Naive thymus-derived CD4-positive, alpha-beta T cell (primary cell): ENCODE measurements around the gene PANK2. TPM values are rescaled to one million over a fixed set of nuclear protein-coding genes. Genes with fewer than 3 reads are reported as not detected.
"Not testable (repeated sequence)": the region's sequence is repeated elsewhere in the genome, so short reads cannot be mapped to it uniquely, and the experiment has no call there.

Experiments
- ATAC-seq: fragments of 150-1000 bp; cut with Tn5 transposase; 2 replicates; pipeline ENCODE4 v1.10.0; 2021; ENCODE audit warnings: mild to moderate bottlenecking, moderate library complexity
- CTCF ChIA-PET: fragments of 350-600 bp; sonication (Branson Sonifier 250); formaldehyde crosslinking; loops from one replicate; lab custom pipeline; 2021; ENCODE audit warnings: antibody characterized with exemption; lab: Charles Lee
- POLR2A ChIA-PET: fragments of 350-600 bp; sonication (Branson Sonifier 250); formaldehyde crosslinking; loops from one replicate; lab custom pipeline; 2021; ENCODE audit warnings: antibody characterized with exemption, inconsistent platforms; lab: Charles Lee
- DNase-seq, 9 donors: peaks; one replicate each; pipeline versions ENCODE4 v3.0.0 to v3.0.0-alpha.2; 2020 to 2022; ENCODE audit warnings: mixed read lengths in 1 of 9
- H3K27ac ChIP-seq: one replicate; pipeline ENCODE4 v1.7.0; 2013; ENCODE audit warnings: mild to moderate bottlenecking, low read depth, low read length, moderate library complexity
- H3K27me3 ChIP-seq, 2 donors: one replicate each; pipeline ENCODE4 v1.7.0; 2013; ENCODE audit warnings: low read length in 2 of 2, mild to moderate bottlenecking in 2 of 2, moderate library complexity in 2 of 2; ENCODE audit not compliant: control insufficient read depth in 2 of 2, insufficient read depth in 2 of 2
- H3K36me3 ChIP-seq, 3 experiments: 1 replicate in 2 of 3; 2 replicates in 1 of 3; pipeline ENCODE4 v1.7.0; 2013; ENCODE audit warnings: low read length in 3 of 3, mild to moderate bottlenecking in 3 of 3, moderate library complexity in 1 of 3; ENCODE audit not compliant: insufficient read depth in 3 of 3, control insufficient read depth in 2 of 3
- H3K4me1 ChIP-seq, 2 donors: one replicate each; pipeline ENCODE4 v1.7.0; 2013; ENCODE audit warnings: low read length in 2 of 2, mild to moderate bottlenecking in 2 of 2, moderate library complexity in 1 of 2; ENCODE audit not compliant: control insufficient read depth in 2 of 2, insufficient read depth in 2 of 2
- H3K4me3 ChIP-seq: 2 replicates; pipeline ENCODE4 v1.7.0; 2013; ENCODE audit warnings: mild to moderate bottlenecking, low read length
- H3K9me3 ChIP-seq, 3 experiments: 1 replicate in 2 of 3; 2 replicates in 1 of 3; pipeline ENCODE4 v1.7.0; 2013; ENCODE audit warnings: low read length in 3 of 3; ENCODE audit not compliant: control insufficient read depth in 2 of 3
- H3K27ac Mint-ChIP-seq, 9 donors: one replicate each; pipeline ENCODE4 v1.8.0; 2020 to 2022; ENCODE audit warnings: mixed read lengths in 9 of 9, mild to moderate bottlenecking in 8 of 9, moderate library complexity in 5 of 9, inconsistent platforms in 2 of 9
- H3K27me3 Mint-ChIP-seq, 5 donors: one replicate each; pipeline ENCODE4 v1.8.0; 2021 to 2022; ENCODE audit warnings: mixed read lengths in 5 of 5, mild to moderate bottlenecking in 1 of 5
- H3K36me3 Mint-ChIP-seq, 5 donors: one replicate each; pipeline ENCODE4 v1.8.0; 2020 to 2022; ENCODE audit warnings: mixed read lengths in 5 of 5, mild to moderate bottlenecking in 3 of 5, inconsistent platforms in 1 of 5
- H3K4me1 Mint-ChIP-seq, 7 donors: one replicate each; pipeline ENCODE4 v1.8.0; 2020 to 2022; ENCODE audit warnings: mixed read lengths in 7 of 7, mild to moderate bottlenecking in 3 of 7, inconsistent platforms in 1 of 7
- H3K4me3 Mint-ChIP-seq, 10 donors: one replicate each; pipeline ENCODE4 v1.8.0; 2020 to 2022; ENCODE audit warnings: mild to moderate bottlenecking in 10 of 10, mixed read lengths in 10 of 10, moderate library complexity in 6 of 10, inconsistent platforms in 2 of 10
- H3K9me3 Mint-ChIP-seq, 11 donors: one replicate each; pipeline ENCODE4 v1.8.0; 2020 to 2022; ENCODE audit warnings: mixed read lengths in 11 of 11, mild to moderate bottlenecking in 4 of 11, inconsistent platforms in 1 of 11, moderate library complexity in 1 of 11
- intact Hi-C, 2 donors: fragments of 100-400 bp; cut with micrococcal nuclease; formaldehyde crosslinking; loops; one replicate each; pipeline ENCODE4 v1.15.1; 2023
- polyA plus RNA-seq, 2 donors: library from polyadenylated mRNA; unstranded; fragments of 300-500 nt; fragmentation: Illumina TruSeq; gene quantifications; one replicate each; pipeline ENCODE4 v1.2.3, GENCODE V29; 2021
- total RNA-seq, 6 experiments: library from RNA in 5 of 6; stranded (reverse) in 5 of 6; gene quantifications; 1 replicate in 5 of 6; 2 replicates in 1 of 6; pipeline ENCODE4 v1.2.3 and lab custom pipeline; 2021 to 2026

The PANK2 gene
- total and polyA plus RNA-seq, 7 experiments from 2014 or later: 39.0 to 69.7 (median 46.9) TPM

- H3K4me3 ChIP-seq: no peak overlapping the region
- H3K27ac ChIP-seq: no peak overlapping the region
- DNase-seq (no peak), ATAC-seq (no peak)
- Mint-ChIP-seq H3K4me3 (peak overlapping the region in 2 of 10 donors; percentile 18 to 37), H3K27me3 (no peaks in the 10 kb centered on the region), H3K9me3 (peaks cover 0 to 2% (median 0%) of the 10 kb centered on the region in 11 donors), H3K27ac (peak overlapping the region in 4 of 9 donors; percentile 26 to 87 (median 70)), H3K4me1 (peaks cover 41 to 92% (median 78%) of the 10 kb centered on the region in 7 donors), H3K36me3 (peaks cover 0 to 19% (median 5%) of the 10 kb centered on the region in 5 donors)
- H3K27me3 ChIP-seq: no peaks in the 10 kb centered on the region
- H3K4me1 ChIP-seq: peaks cover 35 to 55% of the 10 kb centered on the region in 2 donors
- intact Hi-C loops: no loop called here
- no peaks in the 10 kb centered on the region for H3K9me3 ChIP-seq
- H3K36me3 ChIP-seq: no peaks in the 10 kb centered on the region
- CTCF ChIA-PET: no interaction called here
- POLR2A ChIA-PET: no interaction called here
Measured at GRCh38 chr20:3896302-3896701, 7.1 kb downstream of the PANK2 start.

GRCh38 chr20:3896853-3897583, 7.8 kb downstream of the PANK2 start:
- no peak for DNase-seq
- Mint-ChIP-seq H3K9me3 (peaks cover 0 to 2% (median 0%) of the 10 kb centered on the region in 11 donors), H3K4me1 (peaks cover 41 to 92% (median 78%) of the 10 kb centered on the region in 7 donors), H3K36me3 (peaks cover 0 to 17% (median 5%) of the 10 kb centered on the region in 5 donors), H3K4me3 (peak overlapping the region; percentile 8 to 66 (median 41)), H3K27me3 (no peaks in the 10 kb centered on the region), H3K27ac (peak overlapping the region; percentile 26 to 87 (median 66))
- Histone ChIP-seq H3K4me3 (no peak overlapping the region), H3K4me1 (peaks cover 30 to 58% of the 10 kb centered on the region in 2 donors), H3K27me3 (no peaks in the 10 kb centered on the region), H3K36me3 (no peaks in the 10 kb centered on the region), H3K27ac (no peak overlapping the region), H3K9me3 (no peaks in the 10 kb centered on the region)
- POLR2A ChIA-PET: interaction anchor here (0.7 to 1.3 kb wide), 2 partner anchors 15 to 36 kb away, joined by 3 to 4 read pairs; no protein-coding TSS in a partner anchor
- intact Hi-C loops: no loop called here
- ATAC-seq: no peak
- CTCF ChIA-PET: interaction anchor here (1.3 kb wide), 1 partner anchor 9 kb away, joined by 4 read pairs; no protein-coding TSS in a partner anchor

- Mint-ChIP-seq H3K36me3 (peaks cover 0 to 12% (median 5%) of the 10 kb centered on the region in 5 donors), H3K4me1 (peaks cover 42 to 92% (median 77%) of the 10 kb centered on the region in 7 donors), H3K27ac (peak overlapping the region in 1 of 9 donors; percentile 59), H3K4me3 (peak overlapping the region in 1 of 10 donors; percentile 44)
- DNase-seq, H3K36me3 ChIP-seq, ATAC-seq, H3K9me3 Mint-ChIP-seq, intact Hi-C loops, H3K27ac ChIP-seq, H3K4me3 ChIP-seq, H3K9me3 ChIP-seq, H3K27me3 Mint-ChIP-seq, H3K27me3 ChIP-seq: not testable (repeated sequence)
- POLR2A ChIA-PET: interaction anchor here (1.3 kb wide), 1 partner anchor 14 kb away, joined by 3 read pairs; no protein-coding TSS in a partner anchor
- CTCF ChIA-PET: interaction anchor here (1.3 kb wide), 1 partner anchor 8 kb away, joined by 4 read pairs; no protein-coding TSS in a partner anchor
- peaks cover 27 to 51% of the 10 kb centered on the region in 2 donors for H3K4me1 ChIP-seq
Measured at GRCh38 chr20:3898181-3898580, 9.0 kb downstream of the PANK2 start.

- ChIA-PET CTCF (no interaction called here), POLR2A (no interaction called here)
- peak overlapping the region in 3 of 10 donors; percentile 25 to 50 (median 44) for H3K4me3 Mint-ChIP-seq
- H3K27me3 ChIP-seq: no peaks in the 10 kb centered on the region
- intact Hi-C loops: no loop called here
- H3K9me3 ChIP-seq: no peaks in the 10 kb centered on the region
- DNase-seq: no peak
- H3K27ac ChIP-seq: no peak overlapping the region
- H3K36me3 ChIP-seq: no peaks in the 10 kb centered on the region
- peaks cover 0 to 9% (median 5%) of the 10 kb centered on the region in 5 donors for H3K36me3 Mint-ChIP-seq
- H3K9me3 Mint-ChIP-seq: peaks cover 0 to 2% (median 0%) of the 10 kb centered on the region in 11 donors
- peak overlapping the region in 3 of 9 donors; percentile 9 to 59 (median 43) for H3K27ac Mint-ChIP-seq
- H3K4me3 ChIP-seq: no peak overlapping the region
- H3K4me1 ChIP-seq: peaks cover 27 to 47% of the 10 kb centered on the region in 2 donors
- H3K4me1 Mint-ChIP-seq: peaks cover 38 to 88% (median 72%) of the 10 kb centered on the region in 7 donors
- ATAC-seq: no peak
- H3K27me3 Mint-ChIP-seq: no peaks in the 10 kb centered on the region
Measured at GRCh38 chr20:3898639-3899038, 9.5 kb downstream of the PANK2 start.

- Mint-ChIP-seq H3K27ac (peak overlapping the region in 7 of 9 donors; percentile 13 to 85 (median 69)), H3K27me3 (no peaks in the 10 kb centered on the region), H3K36me3 (peaks cover 0 to 5% (median 4%) of the 10 kb centered on the region in 5 donors), H3K4me3 (peak overlapping the region; percentile 23 to 70 (median 46)), H3K9me3 (peaks cover 0 to 2% (median 0%) of the 10 kb centered on the region in 11 donors), H3K4me1 (peaks cover 45 to 92% (median 71%) of the 10 kb centered on the region in 7 donors)
- no peak overlapping the region for H3K27ac ChIP-seq
- intact Hi-C loops: no loop called here
- ATAC-seq (peak; percentile 14), DNase-seq (no peak)
- H3K27me3 ChIP-seq: no peaks in the 10 kb centered on the region
- H3K4me1 ChIP-seq: peaks cover 31 to 52% of the 10 kb centered on the region in 2 donors
- H3K4me3 ChIP-seq: no peak overlapping the region
- H3K9me3 ChIP-seq: no peaks in the 10 kb centered on the region
- no peaks in the 10 kb centered on the region for H3K36me3 ChIP-seq
- ChIA-PET POLR2A (no interaction called here), CTCF (interaction anchor here (0.7 kb wide), 1 partner anchor 23 kb away, joined by 5 read pairs; no protein-coding TSS in a partner anchor)
Measured at GRCh38 chr20:3900187-3900604, 11.0 kb downstream of the PANK2 start.

GRCh38 chr20:3901028-3901705, 12.0 kb downstream of the PANK2 start:
- ATAC-seq: peak; percentile 61
- H3K4me1 ChIP-seq: peaks cover 30 to 49% of the 10 kb centered on the region in 2 donors
- Mint-ChIP-seq H3K36me3 (peaks cover 0 to 5% (median 4%) of the 10 kb centered on the region in 5 donors), H3K4me3 (peak overlapping the region; percentile 8 to 70 (median 56)), H3K27me3 (no peaks in the 10 kb centered on the region), H3K27ac (peak overlapping the region; percentile 40 to 88 (median 77)), H3K9me3 (peaks cover 0 to 2% (median 0%) of the 10 kb centered on the region in 11 donors), H3K4me1 (peaks cover 45 to 91% (median 69%) of the 10 kb centered on the region in 7 donors)
- no peak overlapping the region for H3K27ac ChIP-seq
- CTCF ChIA-PET: no interaction called here
- no peaks in the 10 kb centered on the region for H3K9me3 ChIP-seq
- H3K27me3 ChIP-seq: no peaks in the 10 kb centered on the region
- DNase-seq: no peak
- POLR2A ChIA-PET: interaction anchor here (0.6 to 0.9 kb wide), 3 partner anchors 16 to 512 kb away, joined by 3 read pairs; no protein-coding TSS in a partner anchor
- no peaks in the 10 kb centered on the region for H3K36me3 ChIP-seq
- no peak overlapping the region for H3K4me3 ChIP-seq
- intact Hi-C loops: no loop called here
